HG03103 (cell line): ENCODE measurements around the gene NPB.

ENCODE experiments used
- ATAC-seq: cut with Tn5 transposase; IDR thresholded peaks from one replicate; pipeline ENCODE4 v1.9.1; 2021; ENCODE audit warnings: low read depth; ENCODE audit not compliant: unreplicated experiment

Gene NPB

DNA sequence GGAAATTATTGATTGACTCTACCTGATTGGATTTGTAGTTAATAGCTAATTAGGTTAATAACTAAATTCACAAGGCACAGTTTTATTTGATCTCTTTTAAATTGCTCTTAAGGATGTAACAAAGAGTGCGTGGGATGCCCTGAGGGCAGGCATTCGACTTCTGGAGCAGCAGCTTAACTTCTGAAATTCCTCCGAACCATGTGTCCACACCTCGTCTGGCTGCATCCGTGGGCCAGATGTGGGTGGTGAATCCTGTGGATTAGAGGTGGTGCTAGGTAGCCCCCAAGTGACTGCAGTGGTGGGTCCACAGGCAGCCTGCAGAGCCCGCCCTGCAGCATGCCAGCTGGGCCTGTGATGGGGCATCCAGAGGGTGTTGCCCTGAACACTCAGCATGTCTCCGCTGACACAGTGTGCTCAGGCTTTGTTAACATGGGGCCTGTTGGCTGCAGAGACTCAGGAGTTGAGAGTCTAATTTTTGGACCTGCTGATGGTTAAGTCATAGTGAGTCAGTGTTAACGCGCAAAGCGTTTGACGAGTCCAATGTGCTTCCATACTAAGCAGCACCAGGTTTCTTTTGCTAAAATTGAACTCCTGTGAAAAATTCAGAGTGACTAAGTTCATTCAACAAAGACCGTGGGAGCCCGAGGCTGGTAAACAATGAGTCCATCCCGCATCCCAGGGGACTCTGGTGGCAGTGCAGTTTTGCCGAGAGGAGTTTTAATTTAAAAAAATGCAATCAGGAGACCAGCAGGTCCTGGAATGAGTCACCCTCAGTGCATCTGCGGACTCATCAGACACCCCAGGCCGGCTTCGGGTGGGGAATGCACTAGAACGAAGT is 3.8 kb upstream of the NPB start:
- ATAC-seq, result no peak

- no peak for ATAC-seq
Measured at GRCh38 chr17:81898885-81899284, 3.2 kb upstream of the NPB start.

- no peak for ATAC-seq
Measured at GRCh38 chr17:81899514-81900166, 2.4 kb upstream of the NPB start.

GRCh38 chr17:81900181-81900820 is 1.7 kb upstream of the NPB start:
- no peak for ATAC-seq

- no peak for ATAC-seq
Measured at GRCh38 chr17:81901167-81902022, 643 bp upstream of the NPB start.

- ATAC-seq, result no peak
Measured at GRCh38 chr17:81902653-81903414, 796 bp downstream of the NPB start.

- ATAC-seq, result no peak
Measured at GRCh38 chr17:81903415-81903831, 1.4 kb downstream of the NPB start.

- ATAC-seq, result no peak
Measured at GRCh38 chr17:81903896-81904599, 2.0 kb downstream of the NPB start.

GRCh38 chr17:81904600-81905423 is 2.8 kb downstream of the NPB start:
- no peak for ATAC-seq

DNA sequence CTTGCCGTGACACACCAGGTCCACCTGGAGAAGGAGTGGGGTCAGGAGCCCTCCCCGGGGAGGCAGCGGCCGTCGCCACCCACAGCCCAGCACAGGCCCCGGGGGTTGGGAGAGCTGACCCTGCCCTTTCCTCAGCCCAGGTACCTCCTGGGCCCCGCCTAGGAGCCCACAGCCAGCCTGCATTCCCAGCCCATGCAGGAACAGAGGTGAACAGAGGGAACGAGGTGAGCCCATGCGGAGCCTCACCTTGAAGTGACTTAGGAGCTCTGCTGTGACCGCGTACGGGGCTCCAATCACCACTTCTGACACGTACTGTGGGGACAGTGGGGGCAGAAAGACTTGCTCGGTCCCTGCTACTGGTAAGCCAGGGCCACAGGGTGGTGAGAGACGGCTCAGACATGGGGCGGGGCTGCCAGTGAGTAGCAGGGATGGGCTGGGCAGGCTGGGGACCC is 3.4 kb downstream of the NPB start:
- no peak for ATAC-seq

- ATAC-seq, result no peak
Measured at GRCh38 chr17:81905993-81906392, 4.0 kb downstream of the NPB start.

- ATAC-seq, result no peak
Measured at GRCh38 chr17:81906476-81907218, 4.6 kb downstream of the NPB start.

DNA sequence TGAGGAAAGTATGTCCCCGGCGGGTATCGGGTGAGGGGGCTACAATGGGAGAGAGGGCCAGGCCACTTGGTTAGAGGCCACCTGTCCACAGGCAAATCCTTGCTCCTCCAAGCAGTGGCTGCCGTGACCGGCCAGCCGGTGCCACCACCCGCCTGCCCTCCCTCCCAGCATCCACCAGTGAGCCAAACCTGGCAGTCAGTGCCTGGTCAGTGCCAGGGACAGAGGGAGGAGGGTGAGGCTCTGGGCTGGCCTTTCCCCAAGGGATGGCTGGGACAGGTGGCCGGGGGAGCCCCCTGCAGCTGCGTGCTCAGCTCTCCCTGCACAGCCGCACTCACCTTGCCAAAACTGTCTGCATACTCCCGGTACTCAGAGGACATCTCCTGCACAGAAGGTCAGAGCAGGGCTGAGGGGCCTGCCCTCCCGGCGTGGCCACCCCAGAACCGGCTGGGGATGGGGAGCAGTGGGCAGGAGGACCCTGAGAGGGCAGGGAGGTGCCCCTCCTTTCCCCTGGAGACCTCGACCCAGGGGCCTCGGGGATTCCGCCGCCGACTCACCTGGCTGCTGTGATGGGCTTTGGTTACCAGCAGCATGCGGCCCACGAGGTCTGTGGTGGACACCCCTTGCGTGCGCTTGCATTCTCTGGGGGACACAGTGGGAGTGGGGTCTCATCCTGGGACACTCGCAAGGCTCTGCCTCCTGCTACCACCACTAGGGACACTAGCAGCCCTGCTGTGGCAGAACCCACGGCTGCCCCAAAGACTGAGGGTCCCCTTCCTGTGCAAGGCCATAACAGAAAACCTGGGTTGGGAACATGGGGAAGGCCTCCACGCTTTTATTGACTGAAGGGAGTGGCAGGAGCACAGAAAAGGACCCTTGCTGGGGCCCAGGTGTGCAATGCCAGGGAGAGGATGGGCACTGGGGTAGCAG is 5.4 kb downstream of the NPB start:
- ATAC-seq, result no peak

DNA sequence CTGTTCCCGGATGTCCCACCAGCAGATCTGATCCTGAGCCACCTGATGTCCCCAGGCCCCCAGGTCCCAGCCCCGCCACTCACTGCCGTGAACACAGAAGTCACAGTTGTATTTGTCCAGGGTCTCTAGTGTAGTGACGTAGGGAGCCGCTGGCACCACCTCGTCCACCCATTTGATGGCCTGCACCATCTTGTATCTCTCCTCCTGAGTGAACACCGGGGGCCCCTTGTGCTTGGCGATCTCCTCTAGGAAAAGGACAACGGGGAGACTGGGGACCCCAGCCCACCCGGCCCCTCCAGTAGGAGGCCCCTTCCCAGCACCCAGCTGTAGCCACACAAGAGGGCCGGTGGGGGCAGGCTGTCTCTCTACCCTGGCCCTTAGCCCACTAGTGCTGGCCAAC is 6.8 kb downstream of the NPB start:
- no peak for ATAC-seq

- ATAC-seq, result no peak
Measured at GRCh38 chr17:81909231-81909630, 7.2 kb downstream of the NPB start.

GRCh38 chr17:81909966-81910839 is 8.2 kb downstream of the NPB start:
- ATAC-seq, result no peak
